Renal cortical epithelial cell (primary cell): Measurements from ENCODE around the gene FAM174C. TPM values are rescaled to one million over a fixed set of nuclear protein-coding genes. Genes with fewer than 3 reads are reported as not detected.

ENCODE experiments used
- DNase-seq: peaks from one replicate; pipeline ENCODE4 v3.0.0-alpha.2; 2011; ENCODE audit warnings: low read depth
- total RNA-seq: library from RNA; depleted of rRNA; stranded (reverse); fragments of >200 nt; gene quantifications from 2 replicates; pipeline ENCODE4 v1.2.3, GENCODE V29; 2014

The FAM174C gene
- total RNA-seq, 1 donor from 2014 or later = 13.9 TPM

DNA sequence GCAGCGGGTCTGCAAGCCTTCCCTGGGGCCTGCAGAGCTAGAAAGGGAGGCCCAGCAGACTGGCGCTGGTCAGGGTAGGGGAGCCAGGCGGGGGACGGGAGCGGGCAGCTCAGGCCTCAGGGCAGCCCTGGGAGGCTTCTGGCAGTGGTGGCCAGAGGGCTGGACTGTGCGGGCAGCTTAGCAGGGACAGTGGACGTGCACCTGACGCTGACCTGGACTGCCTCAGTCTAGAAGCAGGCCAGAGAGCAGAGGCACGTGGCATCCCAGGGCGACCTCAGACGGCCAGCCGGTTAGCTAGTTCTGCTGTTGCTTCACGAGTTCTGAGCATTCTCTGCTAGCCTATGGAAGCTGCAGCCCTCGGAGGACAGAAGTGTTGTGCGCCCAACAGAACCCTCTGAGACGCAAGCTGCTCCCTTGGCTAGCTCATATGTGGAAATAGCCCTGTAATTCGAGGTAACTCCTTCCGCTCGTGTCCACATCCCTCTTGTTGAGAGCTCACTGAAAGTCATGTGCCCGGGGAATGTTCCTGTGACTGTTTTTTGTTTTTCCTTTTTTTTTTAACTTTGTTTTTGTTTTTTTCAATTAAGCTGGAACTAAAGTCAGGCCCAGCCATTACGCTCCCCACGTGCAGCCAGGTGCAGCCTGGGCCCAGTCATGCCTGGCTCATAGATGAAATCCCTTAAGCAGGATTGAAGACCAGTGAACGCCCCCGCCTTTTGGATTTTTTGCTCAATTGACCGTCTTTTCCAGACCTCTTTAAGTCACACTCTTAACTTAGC is 1.9 kb upstream of the FAM174C start:
- no peak for DNase-seq

DNA sequence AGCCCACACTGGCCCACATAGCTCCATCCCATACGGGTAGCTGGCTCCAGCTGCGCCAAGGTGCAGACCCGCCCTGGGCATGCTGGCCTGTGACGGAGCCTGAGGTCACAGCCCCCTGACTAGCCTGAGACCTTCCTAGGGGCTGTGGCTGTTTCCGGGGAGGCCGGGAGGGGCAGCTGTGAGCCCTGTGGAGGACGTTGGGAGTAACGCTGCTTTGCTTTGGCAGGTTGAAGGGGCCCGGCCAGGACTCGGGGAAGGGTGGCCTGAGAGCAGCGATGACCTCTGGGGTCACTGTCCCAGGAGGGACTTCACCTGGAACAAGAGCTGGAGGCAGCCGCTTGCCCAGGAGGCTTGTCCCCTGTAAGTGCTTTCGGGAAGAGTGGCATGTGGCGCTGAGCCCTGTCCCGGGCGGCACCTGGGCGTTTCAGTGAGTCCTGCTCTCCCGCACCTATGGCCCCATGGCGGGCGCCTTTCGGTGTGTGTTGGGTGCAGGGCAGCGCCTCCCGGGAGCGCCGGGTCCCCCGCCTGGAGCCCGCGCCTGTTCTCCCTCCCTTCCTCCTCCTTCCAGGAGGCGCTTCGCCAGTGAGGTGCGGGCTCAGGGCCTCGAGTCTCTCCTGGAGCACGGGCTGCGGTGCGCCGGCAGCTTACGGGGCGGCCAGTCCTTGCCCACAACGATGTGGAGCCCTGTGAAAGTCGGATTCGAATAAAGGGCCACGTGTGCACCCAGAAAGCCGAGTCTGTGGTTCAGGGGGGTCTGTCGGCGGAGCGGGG is 1.1 kb upstream of the FAM174C start:
- no peak for DNase-seq

DNA sequence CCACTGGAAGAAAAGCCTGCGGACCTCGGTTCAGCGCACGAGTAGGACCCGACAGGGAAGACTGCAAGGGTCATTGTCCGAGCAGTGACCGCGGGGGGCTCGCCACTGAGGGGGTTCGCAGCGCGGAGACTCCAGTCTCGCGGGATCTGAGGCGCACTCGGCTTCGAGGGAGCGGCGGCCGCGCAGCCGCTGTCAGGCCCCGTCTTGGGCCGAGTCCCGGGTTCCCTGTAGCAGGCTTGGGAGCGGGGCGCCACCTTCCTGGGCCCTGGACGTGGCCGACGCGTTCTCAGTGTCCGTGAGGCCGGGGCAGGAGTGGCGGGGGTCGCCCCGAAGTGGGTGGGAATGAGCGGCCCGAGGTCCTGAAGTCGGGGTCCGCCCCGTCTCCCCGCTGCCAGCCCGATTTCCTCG is 474 bp upstream of the FAM174C start:
- DNase-seq = no peak

DNA sequence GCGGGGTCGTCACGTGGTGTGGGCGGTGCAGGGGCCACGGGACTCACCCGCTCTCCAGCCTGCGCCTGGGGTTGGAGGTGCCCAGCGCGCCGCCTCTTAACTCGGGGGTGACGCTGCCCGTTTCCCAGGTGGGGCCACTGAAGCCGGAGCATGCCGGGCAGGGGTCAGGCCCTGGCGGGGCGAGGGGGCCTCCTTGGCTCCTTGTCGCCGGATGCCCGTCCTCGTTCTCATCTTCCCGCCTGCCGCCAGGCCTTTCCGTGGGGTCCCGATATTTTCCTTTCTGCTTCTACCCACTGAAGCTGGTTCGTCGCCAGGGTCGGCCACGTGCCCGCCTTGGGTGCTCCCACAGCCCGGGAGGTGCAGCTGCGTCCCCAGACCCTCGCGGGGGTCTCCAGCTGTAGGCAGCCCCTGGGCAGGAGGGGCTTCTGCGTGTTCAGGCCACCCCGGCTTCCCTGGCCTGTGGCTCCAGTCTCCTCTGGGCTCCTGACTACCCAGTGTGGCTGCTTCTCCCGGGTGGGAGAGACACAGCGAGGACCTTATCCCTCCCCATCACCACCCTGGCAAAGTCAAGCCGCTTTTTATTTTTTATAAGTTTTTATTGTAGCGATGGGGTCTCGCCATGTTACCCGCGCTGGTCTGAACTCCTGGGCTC is 772 bp downstream of the FAM174C start:
- DNase-seq = no peak

DNA sequence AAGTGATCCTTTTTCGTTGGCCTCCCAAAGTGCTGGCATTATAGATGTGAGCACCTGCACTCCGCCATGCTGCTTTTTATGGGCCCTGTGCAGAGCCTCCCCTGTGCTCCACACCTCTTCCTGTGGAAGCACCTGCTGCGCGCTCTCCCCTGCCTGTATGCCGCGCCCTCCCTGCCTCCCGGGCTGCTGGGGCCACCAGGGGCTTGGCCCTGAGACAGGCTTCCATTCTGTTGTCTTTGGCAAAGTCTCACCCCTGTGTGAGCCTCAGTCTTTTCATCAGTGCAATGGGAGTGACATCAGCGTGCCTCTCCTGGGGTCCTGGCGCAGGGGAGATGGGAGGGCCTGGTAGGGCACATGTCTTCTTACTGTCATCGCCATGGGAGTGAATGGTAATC is 1.3 kb downstream of the FAM174C start:
- no peak for DNase-seq

DNA sequence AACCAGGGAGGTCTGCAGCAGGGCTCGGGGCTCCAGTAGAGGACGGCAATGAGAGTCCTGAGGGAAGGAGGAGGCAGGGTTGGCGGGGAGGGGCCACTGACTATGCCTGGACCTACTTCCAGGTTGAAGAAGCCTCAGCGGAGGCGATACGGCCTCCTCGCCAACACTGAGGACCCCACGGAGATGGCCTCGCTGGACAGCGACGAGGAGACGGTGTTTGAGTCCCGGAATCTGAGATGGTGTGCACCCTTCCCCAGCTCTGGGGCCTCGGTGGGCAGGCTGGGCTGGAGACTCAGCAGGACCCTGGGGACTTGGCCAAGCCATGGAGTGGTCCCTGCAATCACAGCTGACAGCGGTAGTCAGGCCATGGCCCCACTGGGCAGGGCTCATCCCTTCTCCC is 1.7 kb downstream of the FAM174C start:
- no peak for DNase-seq

DNA sequence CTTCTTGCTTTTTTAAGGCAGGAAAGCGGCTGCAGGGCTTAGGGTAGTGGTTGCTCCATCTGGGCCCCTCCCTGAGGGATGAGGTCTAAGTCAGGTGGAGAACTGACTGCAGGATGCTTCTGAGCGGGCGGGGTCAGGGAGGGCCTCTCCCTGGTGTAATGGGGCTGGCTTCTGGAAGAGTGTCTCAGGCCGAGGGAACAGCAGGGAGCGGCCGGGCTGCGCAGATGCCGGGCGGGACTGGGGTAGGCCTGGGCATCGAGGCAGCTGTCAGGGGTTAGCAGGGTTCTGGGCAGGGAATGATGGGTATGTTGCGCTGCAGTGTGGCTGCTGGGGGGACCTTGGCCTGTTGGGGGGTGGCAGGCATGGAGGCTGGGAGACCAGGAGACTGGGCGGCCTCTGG is 2.7 kb downstream of the FAM174C start:
- no peak for DNase-seq

DNA sequence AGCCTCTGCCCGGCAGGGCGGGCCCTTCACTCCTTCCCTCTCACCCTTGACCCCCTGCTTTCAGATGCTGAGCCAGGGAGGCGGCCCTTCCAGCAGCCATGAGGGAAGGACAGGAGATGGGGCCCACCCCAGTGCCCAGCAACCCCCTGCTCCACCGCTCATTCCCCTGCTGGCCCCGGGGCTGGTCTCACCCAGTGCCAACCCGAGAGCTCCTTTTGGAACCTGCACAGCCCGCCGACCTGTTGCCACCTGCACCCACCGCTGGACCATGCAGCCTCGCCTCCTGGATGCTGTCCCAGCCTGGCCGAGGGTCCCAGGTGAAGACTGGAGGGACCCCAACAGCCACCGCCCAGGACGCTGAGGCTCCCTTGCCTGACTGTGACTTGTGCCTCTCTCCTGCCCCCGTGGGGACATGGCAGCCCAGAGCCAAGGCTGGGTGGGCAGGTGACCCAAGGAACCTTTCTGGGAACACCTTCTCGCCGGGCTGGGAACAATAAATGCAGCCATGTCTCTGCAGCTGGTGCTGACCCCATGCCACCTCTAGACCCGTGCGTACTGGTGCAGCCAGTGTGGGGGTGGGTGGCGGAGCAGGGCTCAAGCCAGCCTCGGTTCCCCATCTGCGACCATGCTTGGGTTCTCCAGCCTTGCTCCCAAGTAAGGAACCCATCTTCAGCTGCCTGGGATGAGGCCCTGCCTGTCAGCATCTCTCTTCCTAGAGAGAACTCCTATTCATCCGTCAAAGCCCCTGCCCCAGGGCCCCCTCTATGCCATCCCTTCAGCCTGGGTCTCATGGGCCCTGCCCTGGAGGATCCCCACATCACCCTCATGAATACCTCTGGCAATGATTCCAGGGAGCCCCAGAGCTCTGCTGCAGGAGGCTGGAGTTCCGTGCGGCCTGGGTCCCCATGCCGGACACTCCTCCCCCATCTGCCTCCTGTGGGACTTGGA is 3.7 kb downstream of the FAM174C start:
- no peak for DNase-seq

DNA sequence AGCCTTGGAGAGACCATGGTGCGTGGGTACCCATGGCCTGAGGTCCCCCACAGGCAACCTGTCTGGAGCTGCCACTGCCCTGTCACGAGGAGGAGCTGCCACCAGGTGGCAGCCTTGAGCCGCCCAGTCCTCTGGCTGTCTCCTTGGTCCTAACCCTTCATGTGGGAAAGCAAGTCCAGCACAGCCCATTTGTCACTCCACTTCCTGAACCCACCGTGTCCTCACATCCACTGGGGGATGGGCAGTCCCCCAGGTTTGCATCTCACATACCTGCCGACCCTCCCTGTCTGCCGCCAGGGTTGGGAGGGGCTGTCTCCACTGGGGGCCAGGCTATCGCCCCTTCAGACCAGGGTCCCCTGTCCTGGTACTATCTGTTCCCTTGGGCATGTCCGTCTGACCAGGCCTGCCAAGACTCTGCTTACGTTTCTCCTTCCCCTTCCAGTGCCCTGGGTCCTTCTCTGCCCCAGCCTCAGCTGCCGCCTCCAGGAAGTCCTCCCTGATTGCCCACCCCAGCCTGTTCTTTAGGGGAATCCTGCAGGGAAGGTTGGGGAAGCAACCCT is 4.5 kb downstream of the FAM174C start:
- DNase-seq = peak; percentile 67

DNA sequence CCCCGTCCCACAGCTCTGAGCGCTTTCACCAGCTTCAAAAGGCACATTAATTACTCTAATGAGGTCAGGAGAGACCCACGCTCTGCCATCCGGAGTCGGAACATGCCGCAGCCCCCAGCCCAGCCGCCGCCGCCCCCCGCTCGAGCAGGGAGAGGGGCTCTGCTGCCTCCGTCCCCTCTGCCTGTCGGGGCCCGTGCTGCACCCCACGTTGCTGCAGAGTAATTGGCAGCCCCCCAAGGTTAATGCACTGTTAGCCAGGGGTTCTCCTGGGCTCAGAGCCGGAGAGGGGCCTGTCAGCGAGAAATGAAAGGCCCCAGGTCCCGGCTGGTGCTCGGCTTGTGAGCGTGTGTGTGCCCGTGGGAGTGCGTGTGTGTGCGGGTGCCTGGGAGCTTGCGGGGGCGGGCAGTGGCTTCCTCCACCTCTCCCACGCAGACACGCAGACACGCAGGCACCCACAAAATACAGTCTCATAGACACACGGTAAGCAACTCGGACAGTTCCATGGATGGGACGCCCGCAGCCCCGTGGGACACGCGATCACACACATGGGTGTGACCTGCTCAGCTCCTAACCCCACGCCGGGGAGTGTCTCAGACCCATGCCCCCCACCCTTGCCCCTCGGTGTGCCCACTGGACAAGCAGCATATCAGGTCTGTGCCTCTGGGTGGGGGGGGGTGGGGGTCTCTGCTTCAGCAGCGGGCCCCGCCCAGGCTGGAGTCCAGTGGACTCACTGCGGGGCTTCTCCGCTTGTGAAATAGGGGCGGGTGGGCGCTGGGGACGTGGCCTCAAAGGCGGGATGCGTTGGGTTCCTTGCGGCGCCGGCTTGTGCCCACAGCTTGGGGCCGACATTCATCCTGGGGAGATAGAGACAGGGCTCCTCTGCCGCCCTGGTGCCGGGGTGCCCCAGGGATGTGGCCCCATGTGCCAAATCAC is 5.6 kb downstream of the FAM174C start:
- no peak for DNase-seq

DNA sequence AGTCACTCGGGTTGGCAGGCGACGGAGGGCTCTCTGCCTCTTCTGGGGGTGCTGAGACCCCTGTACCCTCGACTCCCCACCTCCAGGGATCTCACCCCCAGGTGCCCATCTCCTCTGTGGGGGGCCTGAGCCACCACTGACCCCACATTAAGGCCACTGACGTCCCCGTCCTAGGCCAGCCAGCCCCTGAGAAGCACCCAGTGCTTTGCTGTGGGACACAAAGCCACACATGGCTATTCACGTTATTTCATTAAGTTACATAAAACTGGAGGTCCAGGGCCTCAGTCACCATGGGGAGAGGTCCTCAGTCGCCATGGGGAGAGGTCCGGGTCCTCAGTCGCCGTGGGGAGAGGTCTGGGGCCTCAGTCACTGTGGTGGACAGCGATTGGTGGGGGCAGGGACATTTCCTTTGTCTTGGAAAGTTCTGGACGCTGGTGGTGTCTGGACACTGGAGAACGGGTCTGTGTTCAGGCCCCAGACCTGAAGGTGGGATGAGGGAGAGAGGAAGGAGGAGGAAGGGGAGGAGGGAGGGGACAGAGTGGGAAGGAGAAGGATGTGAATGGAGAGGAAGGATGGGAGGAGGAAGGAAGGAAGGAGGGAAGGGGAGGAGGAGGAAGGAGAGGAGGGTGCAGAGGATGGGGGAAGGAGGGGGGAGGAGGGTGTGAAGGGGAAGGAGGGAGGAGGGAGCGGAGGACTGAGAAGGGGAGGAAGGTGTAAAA is 6.4 kb downstream of the FAM174C start:
- no peak for DNase-seq

DNA sequence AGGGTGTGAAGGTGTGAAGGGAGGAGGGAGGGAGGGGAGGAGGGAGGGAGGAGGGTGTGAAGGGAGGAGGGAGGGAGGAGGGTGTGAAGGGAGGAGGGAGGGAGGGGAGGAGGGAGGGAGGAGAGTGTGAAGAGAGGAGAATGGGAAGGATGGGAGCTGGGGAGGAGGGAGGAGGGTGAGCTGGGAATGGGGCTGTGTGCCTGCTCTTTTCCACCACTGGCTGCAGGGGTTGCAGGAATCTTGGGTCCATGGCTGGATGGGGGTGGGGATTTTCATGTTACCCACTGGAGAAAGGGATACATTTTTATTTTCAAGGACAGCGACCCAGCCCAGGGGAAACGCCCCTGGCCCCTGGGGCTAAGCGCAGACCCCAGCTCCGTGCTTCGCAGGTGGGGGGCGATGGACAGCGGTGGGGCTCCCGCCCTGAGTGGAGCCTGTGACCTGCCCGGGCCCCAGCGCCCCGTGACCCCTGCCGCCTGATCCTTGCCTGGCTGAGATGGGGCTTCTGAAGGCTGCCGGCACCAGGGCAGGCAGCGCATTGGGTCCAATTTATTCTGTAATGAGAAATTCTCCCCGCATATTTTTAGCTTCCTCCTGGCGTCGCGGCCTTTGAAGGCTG is 7.4 kb downstream of the FAM174C start:
- DNase-seq = no peak

DNA sequence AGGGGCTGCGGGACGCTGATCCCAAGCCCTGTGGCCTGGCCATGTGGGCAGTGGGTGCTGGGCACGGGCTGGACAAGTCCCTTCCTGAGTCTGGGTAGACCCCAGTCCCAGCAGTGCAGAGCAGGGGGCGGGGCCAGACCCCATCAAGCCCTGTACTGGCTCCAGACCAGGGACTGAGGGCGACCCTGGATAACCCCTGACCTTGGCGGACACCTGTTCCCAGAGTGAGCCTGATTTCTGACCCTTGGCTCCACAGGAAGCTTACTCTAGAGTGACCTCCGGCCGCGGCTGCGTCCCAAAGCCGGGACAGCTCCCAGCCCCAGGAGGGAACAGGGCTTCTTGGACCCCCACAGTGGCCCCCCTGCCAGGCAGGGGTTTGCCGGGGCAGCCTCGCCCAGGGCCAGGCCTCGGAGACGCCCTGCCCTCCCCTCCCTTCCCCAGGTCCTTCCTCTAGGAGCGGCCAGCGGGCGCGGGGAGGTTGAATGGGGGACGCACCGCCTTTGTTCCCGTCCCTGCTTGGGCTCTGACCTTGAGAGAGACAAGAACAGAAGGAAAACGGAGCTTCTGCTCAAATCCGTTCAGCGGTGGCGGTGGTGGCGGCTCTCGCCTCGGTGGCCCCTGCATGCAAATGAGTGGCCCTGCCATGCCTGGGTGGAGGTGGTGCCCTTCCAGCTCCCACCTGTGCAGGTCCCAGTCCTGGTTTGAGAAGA is 8.0 kb downstream of the FAM174C start:
- DNase-seq = no peak

DNA sequence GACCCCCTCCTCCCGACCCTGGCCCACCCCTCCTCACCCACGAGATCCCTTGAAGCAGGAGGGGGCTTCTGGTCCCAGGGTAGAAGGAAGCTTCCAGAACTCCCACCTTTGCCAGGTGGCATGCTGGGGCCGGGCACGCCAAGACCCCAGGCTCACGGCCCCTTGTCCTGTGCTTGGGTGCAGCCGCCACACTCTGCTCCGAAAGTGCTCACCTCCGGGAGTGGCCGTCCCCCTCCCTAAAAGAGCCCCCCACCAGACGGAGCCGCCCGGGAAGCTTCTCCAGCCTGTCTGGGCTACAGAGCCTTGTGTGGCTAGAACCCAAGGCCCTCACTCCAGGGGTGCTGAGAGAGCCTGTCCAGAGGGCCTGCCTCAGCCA is 8.6 kb downstream of the FAM174C start:
- no peak for DNase-seq

DNA sequence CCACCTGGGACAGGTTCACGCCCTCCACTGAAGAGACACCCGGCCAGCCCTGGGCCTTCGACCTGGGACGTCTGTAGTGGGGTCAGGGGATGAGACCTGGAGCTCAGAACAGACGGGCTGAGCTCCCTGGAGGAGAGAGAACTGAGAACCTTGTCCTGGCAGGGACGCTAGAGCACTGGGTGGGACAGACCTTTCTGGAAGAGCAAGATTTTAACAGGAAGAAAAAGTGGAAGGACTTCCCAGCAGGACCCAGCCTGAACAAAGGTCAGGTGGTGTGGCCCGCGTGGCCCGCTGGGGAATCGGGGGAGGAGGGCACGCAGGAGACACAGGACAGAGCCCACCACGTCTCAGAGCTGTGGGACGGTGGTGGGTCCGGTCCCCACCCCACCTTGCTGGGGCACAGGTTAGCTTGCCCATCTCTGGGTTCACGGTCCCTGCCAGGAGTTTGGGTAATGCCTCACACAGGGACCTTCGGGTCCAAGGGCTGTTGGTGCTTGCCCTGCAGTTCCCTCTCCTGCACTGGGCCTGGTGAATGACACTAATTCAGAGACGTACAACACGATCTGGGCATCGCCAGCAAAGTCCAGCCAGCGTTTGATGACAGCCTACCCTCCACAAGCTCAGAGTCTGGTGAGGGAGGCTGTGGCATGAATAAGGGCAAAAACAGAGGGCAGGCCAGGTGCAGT is 9.1 kb downstream of the FAM174C start:
- no peak for DNase-seq

DNA sequence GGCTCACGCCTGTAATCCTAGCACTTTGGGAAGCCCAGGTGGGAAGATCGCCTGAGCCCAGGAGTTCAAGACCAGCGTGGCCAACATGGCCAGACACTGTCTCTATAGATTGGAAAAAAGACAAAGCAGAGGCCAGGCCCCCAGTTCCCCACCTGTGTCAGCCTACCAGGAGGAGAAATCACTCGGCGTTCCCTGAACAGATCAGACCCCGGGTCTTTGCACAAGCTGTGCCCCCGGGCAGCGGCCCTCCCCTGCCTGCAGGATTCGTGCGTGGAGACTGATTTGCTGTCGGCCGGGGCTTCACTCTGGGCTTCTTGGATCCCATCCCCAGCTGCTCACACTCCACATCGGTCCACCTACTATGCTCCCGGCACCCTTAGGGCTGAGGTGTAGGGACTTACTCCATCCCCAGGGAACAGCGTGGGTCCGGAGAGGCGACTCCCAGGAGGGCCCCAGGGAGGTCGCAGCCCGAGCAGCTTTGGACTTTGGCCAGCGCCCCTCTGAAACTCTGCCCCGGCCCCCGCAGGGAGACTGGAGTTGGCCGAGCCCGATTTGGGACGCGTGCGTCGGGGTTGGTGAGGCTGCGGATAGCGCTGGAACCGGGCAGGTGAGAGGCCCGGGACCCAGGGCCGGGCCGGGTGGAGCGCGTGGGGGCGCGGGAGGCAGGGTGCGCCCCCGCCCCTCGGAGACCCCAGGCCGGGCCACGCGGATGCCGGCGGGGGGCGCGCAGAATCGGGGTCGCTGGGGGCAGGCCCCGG is 9.8 kb downstream of the FAM174C start:
- DNase-seq = no peak

DNA sequence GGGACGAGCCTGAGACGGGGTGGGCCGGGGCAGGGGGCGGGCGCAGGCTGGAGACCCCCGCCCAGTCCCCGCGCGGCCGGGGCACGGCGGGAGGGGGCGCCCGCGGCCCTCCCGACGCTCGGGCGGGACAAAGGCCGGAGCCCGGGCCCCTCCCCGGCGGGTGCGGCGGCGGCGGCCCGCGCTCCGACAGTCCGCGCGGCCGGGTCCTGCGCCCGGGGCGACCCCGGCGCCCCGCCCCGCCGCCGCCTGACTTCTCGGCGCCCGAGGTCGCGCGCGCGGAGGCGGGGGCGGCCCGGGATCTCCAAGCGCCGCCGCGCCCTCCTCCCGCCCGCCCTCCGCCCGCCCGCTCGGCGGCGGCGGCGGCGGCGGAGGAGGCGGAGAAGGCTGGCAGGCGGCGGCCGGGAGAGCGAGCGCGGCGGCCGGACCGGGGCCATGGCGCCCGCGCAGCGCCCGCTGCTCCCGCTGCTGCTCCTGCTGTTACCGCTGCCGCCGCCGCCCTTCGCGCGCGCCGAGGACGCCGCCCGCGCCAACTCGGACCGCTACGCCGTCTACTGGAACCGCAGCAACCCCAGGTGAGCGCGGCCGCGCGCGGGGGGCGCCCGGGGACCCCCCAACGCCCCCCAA is 10.5 kb downstream of the FAM174C start, which contains the start of gene EFNA2:
Gene EFNA2 (plus strand): TSS at position 137 of the 624 bp plus-strand sequence. CDS start 296 bp downstream, at position 433.
- no peak for DNase-seq
